WTC11 (cell line): ENCODE data around the gene PDYN. TPM values are rescaled to one million over a fixed set of nuclear protein-coding genes. Genes with fewer than 3 reads are reported as not detected.

Experiments
- ATAC-seq: fragments of 200-7000 bp; cut with Tn5 transposase; 2 replicates; pipeline ENCODE4 v1.10.0; 2021; ENCODE audit warnings: mild to moderate bottlenecking, moderate library complexity
- CTCF ChIA-PET: fragments of 300-600 bp; sonication (Branson Sonifier 250); formaldehyde crosslinking; loops from one replicate; lab custom pipeline; 2021; ENCODE audit warnings: antibody characterized with exemption; lab: Charles Lee
- POLR2A ChIA-PET: fragments of 350-600 bp; sonication (Branson Sonifier 250); formaldehyde crosslinking; loops from one replicate; lab custom pipeline; 2021; ENCODE audit warnings: antibody characterized with exemption; lab: Charles Lee
- DNase-seq: peaks from one replicate; pipeline ENCODE4 v3.0.0; 2021; ENCODE audit warnings: low spot score
- H3K27ac Mint-ChIP-seq: 2 replicates; pipeline ENCODE4 v1.8.0; 2021; ENCODE audit warnings: mixed read lengths
- H3K27me3 Mint-ChIP-seq: 2 replicates; pipeline ENCODE4 v1.8.0; 2021; ENCODE audit warnings: low read depth, mild to moderate bottlenecking, moderate library complexity, mixed read lengths
- H3K36me3 Mint-ChIP-seq: 2 replicates; pipeline ENCODE4 v1.8.0; 2021; ENCODE audit warnings: mixed read lengths
- H3K4me1 Mint-ChIP-seq: 2 replicates; pipeline ENCODE4 v1.8.0; 2022; ENCODE audit warnings: mixed read lengths
- H3K4me3 Mint-ChIP-seq: 2 replicates; pipeline ENCODE4 v1.8.0; 2021; ENCODE audit warnings: mild to moderate bottlenecking, moderate library complexity, mixed read lengths
- H3K9me3 Mint-ChIP-seq: 2 replicates; pipeline ENCODE4 v1.8.0; 2021; ENCODE audit warnings: mixed read lengths
- ELF4 ChIP-seq: sonication (generic); formaldehyde crosslinking; IDR thresholded peaks from 2 replicates; pipeline ENCODE4 v1.8.1; 2022; ENCODE audit warnings: low read depth, mild to moderate bottlenecking, moderate library complexity, missing genetic modification reagents
- EMX1 ChIP-seq: fragments of 250-450 bp; sonication (Bioruptor Pico); IDR thresholded peaks from 2 replicates; pipeline ENCODE4 v1.8.0; 2021; ENCODE audit warnings: mild to moderate bottlenecking
- ETV6 ChIP-seq: sonication (generic); formaldehyde crosslinking; IDR thresholded peaks from 2 replicates; pipeline ENCODE4 v1.8.1; 2022; ENCODE audit warnings: mild to moderate bottlenecking, missing genetic modification reagents
- GTF2I ChIP-seq: fragments of 250-450 bp; sonication (Bioruptor Pico); conservative IDR thresholded peaks from 2 replicates; pipeline ENCODE4 v1.4.0; 2021; ENCODE audit warnings: mild to moderate bottlenecking
- JAZF1 ChIP-seq: fragments of 250-450 bp; sonication (Bioruptor Pico); IDR thresholded peaks from 2 replicates; pipeline ENCODE4 v1.9.0; 2021; ENCODE audit warnings: moderate library complexity, mild to moderate bottlenecking, inconsistent platforms
- KAT7 ChIP-seq: sonication (generic); formaldehyde crosslinking; IDR thresholded peaks from 2 replicates; pipeline ENCODE4 v1.8.1; 2023; ENCODE audit warnings: missing genetic modification reagents, mild to moderate bottlenecking, borderline replicate concordance
- MAX ChIP-seq: sonication (generic); formaldehyde crosslinking; IDR thresholded peaks from 2 replicates; pipeline ENCODE4 v1.8.0; 2022; ENCODE audit warnings: mild to moderate bottlenecking, missing genetic modification reagents
- MLX ChIP-seq: sonication (generic); formaldehyde crosslinking; IDR thresholded peaks from 2 replicates; pipeline ENCODE4 v1.8.1; 2023; ENCODE audit warnings: mild to moderate bottlenecking, missing genetic modification reagents, moderate library complexity
- MXD4 ChIP-seq: fragments of 250-450 bp; sonication (Bioruptor Pico); IDR thresholded peaks from 2 replicates; pipeline ENCODE4 v1.8.0; 2021; ENCODE audit warnings: mild to moderate bottlenecking, moderate library complexity, borderline replicate concordance
- NFE2L1 ChIP-seq: sonication (generic); formaldehyde crosslinking; IDR thresholded peaks from 2 replicates; pipeline ENCODE4 v1.8.1; 2023; ENCODE audit warnings: missing genetic modification reagents
- NR1H2 ChIP-seq: sonication (generic); formaldehyde crosslinking; IDR thresholded peaks from 2 replicates; pipeline ENCODE4 v1.9.0; 2021; ENCODE audit warnings: mild to moderate bottlenecking, moderate library complexity, missing genetic modification reagents
- NR3C1 ChIP-seq: sonication (generic); formaldehyde crosslinking; conservative IDR thresholded peaks from 2 replicates; pipeline ENCODE4 v1.8.1; 2023; ENCODE audit warnings: low read depth, mild to moderate bottlenecking, missing genetic modification reagents
- PRRX2 ChIP-seq: fragments of 250-450 bp; sonication (Bioruptor Pico); IDR thresholded peaks from 2 replicates; pipeline ENCODE4 v1.8.0; 2021; ENCODE audit warnings: mild to moderate bottlenecking
- RORB ChIP-seq: fragments of 250-450 bp; sonication (Bioruptor Pico); IDR thresholded peaks from 2 replicates; pipeline ENCODE4 v1.9.0; 2021; ENCODE audit warnings: mild to moderate bottlenecking
- TCF7 ChIP-seq: sonication (generic); formaldehyde crosslinking; IDR thresholded peaks from 2 replicates; pipeline ENCODE4 v1.8.0; 2022; ENCODE audit warnings: mild to moderate bottlenecking, low read depth, missing genetic modification reagents, moderate library complexity
- TEAD1 ChIP-seq: sonication (generic); formaldehyde crosslinking; IDR thresholded peaks from 2 replicates; pipeline ENCODE4 v1.8.0; 2022; ENCODE audit warnings: mild to moderate bottlenecking, missing genetic modification reagents
- ZBTB21 ChIP-seq: sonication (generic); formaldehyde crosslinking; IDR thresholded peaks from 2 replicates; pipeline ENCODE4 v1.8.1; 2023; ENCODE audit warnings: mild to moderate bottlenecking, missing genetic modification reagents, borderline replicate concordance
- ZBTB43 ChIP-seq: sonication (generic); formaldehyde crosslinking; IDR thresholded peaks from 2 replicates; pipeline ENCODE4 v1.8.1; 2023; ENCODE audit warnings: mild to moderate bottlenecking, missing genetic modification reagents
- ZNF138 ChIP-seq: sonication (generic); formaldehyde crosslinking; conservative IDR thresholded peaks from 2 replicates; pipeline ENCODE4 v1.8.1; 2022; ENCODE audit warnings: mild to moderate bottlenecking, moderate library complexity, missing genetic modification reagents
- ZNF232 ChIP-seq: sonication (generic); formaldehyde crosslinking; IDR thresholded peaks from 2 replicates; pipeline ENCODE4 v1.8.0; 2022; ENCODE audit warnings: mild to moderate bottlenecking, missing genetic modification reagents
- total RNA-seq: library from RNA; stranded (reverse); gene quantifications from 3 replicates; pipeline ENCODE4 v1.2.3, GENCODE V29; 2021
- TF ChIP-seq, protein P1 (sequence below): fragments of 250-450 bp; sonication (Bioruptor Pico); IDR thresholded peaks from 2 replicates; pipeline ENCODE4 v1.9.0; 2021; ENCODE audit warnings: moderate library complexity, mild to moderate bottlenecking, inconsistent platforms, borderline replicate concordance
- TF ChIP-seq, protein P2 (sequence below): sonication (generic); formaldehyde crosslinking; IDR thresholded peaks from 2 replicates; pipeline ENCODE4 v1.8.1; 2022; ENCODE audit warnings: low read depth, mild to moderate bottlenecking, moderate library complexity, missing genetic modification reagents, borderline replicate concordance
- TF ChIP-seq, protein P3 (sequence below): sonication (generic); formaldehyde crosslinking; IDR thresholded peaks from 2 replicates; pipeline ENCODE4 v1.8.0; 2022; ENCODE audit warnings: mild to moderate bottlenecking, missing genetic modification reagents
- TF ChIP-seq, protein P4 (sequence below): sonication (generic); formaldehyde crosslinking; IDR thresholded peaks from 2 replicates; pipeline ENCODE4 v1.8.1; 2022; ENCODE audit warnings: low read depth, missing genetic modification reagents, borderline replicate concordance

The PDYN gene
- total RNA-seq, 1 experiment from 2014 or later: 0.28 TPM

DNA sequence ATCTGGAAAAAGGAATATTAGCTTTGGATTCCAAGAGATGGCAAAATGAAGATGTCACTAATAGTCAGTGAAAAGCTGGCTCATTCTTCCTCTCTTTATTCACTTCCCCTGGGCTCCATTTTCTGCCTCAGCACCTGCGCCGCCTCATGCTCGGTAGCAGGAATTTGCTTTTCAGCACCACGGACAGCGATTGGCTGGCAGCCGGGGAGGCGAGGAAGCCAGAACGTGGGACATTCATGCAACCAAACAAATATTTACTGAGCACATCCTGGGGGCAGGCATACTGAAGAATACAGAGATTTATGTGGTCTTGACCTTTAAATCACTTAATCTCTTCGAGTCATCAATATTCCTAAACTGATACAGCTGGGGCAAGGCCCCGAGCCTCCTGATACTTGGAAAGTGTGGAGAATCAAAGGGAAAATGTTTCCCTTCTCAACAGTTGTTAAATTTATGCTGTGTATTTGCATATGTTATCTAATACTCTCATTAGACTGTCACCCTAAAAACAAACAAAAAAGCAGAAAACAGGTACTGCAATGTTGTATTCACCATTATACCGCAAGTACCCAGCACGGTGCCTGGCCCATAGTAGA, 12.1 kb upstream of the PDYN start (continued):
- TF ChIP-seq GTF2I (CRISPR knock-in tag) (no peak), ELF4 (CRISPR knock-in tag) (peak; percentile 37; the same call in 1 of the 2 replicates), TEAD1 (peak; percentile 97), ZBTB21 (CRISPR knock-in tag) (peak; percentile 74; the same call in 1 of the 2 replicates), MXD4 (CRISPR knock-in tag) (no peak), MLX (CRISPR knock-in tag) (no peak), JAZF1 (CRISPR knock-in tag) (no peak), MAX (CRISPR knock-in tag) (peak; percentile 51; the same call in 1 of the 2 replicates), ETV6 (CRISPR knock-in tag) (peak; percentile 85; the same call in 1 of the 2 replicates), KAT7 (CRISPR knock-in tag) (no peak), NR1H2 (0 out of 2 replicates have a peak, but pooled peaks have one; percentile 27), EMX1 (CRISPR knock-in tag) (no peak), NFE2L1 (CRISPR knock-in tag) (peak; percentile 64), RORB (CRISPR knock-in tag) (no peak), ZNF232 (CRISPR knock-in tag) (peak; percentile 95)
- TF ChIP-seq, protein P1, sequence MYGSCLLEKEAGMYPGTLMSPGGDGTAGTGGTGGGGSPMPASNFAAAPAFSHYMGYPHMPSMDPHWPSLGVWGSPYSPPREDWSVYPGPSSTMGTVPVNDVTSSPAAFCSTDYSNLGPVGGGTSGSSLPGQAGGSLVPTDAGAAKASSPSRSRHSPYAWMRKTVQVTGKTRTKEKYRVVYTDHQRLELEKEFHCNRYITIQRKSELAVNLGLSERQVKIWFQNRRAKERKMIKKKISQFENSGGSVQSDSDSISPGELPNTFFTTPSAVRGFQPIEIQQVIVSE: no peak
- TF ChIP-seq, protein P2, sequence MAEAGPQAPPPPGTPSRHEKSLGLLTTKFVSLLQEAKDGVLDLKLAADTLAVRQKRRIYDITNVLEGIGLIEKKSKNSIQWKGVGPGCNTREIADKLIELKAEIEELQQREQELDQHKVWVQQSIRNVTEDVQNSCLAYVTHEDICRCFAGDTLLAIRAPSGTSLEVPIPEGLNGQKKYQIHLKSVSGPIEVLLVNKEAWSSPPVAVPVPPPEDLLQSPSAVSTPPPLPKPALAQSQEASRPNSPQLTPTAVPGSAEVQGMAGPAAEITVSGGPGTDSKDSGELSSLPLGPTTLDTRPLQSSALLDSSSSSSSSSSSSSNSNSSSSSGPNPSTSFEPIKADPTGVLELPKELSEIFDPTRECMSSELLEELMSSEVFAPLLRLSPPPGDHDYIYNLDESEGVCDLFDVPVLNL (CRISPR knock-in tag): no peak
- TF ChIP-seq, protein P3, sequence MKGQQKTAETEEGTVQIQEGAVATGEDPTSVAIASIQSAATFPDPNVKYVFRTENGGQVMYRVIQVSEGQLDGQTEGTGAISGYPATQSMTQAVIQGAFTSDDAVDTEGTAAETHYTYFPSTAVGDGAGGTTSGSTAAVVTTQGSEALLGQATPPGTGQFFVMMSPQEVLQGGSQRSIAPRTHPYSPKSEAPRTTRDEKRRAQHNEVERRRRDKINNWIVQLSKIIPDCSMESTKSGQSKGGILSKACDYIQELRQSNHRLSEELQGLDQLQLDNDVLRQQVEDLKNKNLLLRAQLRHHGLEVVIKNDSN (CRISPR knock-in tag): peak; percentile 69; the same call in 1 of the 2 replicates
- TF ChIP-seq, protein P4, sequence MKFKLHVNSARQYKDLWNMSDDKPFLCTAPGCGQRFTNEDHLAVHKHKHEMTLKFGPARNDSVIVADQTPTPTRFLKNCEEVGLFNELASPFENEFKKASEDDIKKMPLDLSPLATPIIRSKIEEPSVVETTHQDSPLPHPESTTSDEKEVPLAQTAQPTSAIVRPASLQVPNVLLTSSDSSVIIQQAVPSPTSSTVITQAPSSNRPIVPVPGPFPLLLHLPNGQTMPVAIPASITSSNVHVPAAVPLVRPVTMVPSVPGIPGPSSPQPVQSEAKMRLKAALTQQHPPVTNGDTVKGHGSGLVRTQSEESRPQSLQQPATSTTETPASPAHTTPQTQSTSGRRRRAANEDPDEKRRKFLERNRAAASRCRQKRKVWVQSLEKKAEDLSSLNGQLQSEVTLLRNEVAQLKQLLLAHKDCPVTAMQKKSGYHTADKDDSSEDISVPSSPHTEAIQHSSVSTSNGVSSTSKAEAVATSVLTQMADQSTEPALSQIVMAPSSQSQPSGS (CRISPR knock-in tag): no peak

GRCh38 chr20:2005359-2005758, 11.5 kb upstream of the PDYN start:
- no peaks in the 10 kb centered on the region for H3K9me3 Mint-ChIP-seq

More at GRCh38 chr20:2005359-2005758, 11.5 kb upstream of the PDYN start:
- Mint-ChIP-seq H3K27ac (no peak overlapping the region), H3K4me1 (peaks cover 10% of the 10 kb centered on the region; the same call in 1 of the 2 replicates), H3K27me3 (peaks cover 17% of the 10 kb centered on the region), H3K4me3 (no peak overlapping the region), H3K36me3 (no peaks in the 10 kb centered on the region)
- TF ChIP-seq PRRX2 (no peak), ZBTB43 (CRISPR knock-in tag) (no peak), ZNF138 (no peak), ETV6 (CRISPR knock-in tag) (no peak), TCF7 (CRISPR knock-in tag) (no peak), NR3C1 (CRISPR knock-in tag) (no peak)
- TF ChIP-seq, protein P3 (CRISPR knock-in tag): no peak
- CTCF ChIA-PET: interaction anchor here (1.4 to 3.9 kb wide), 6 partner anchors 12 to 167 kb away, joined by 4 to 31 read pairs (median 10); partner anchors contain the start of gene PDYN
- DNase-seq (no peak), ATAC-seq (no peak)
- POLR2A ChIA-PET: no interaction called here
